ENCODE results near the gene FIBCD1. TPM values are rescaled to one million over a fixed set of nuclear protein-coding genes. Genes with fewer than 3 reads are reported as not detected.
"Not testable (repeated sequence)": the region's sequence is repeated elsewhere in the genome, so short reads cannot be mapped to it uniquely, and the experiment has no call there.

The FIBCD1 gene
- total RNA-seq, 1 donor from 2014 or later, result 0.20 TPM

DNA sequence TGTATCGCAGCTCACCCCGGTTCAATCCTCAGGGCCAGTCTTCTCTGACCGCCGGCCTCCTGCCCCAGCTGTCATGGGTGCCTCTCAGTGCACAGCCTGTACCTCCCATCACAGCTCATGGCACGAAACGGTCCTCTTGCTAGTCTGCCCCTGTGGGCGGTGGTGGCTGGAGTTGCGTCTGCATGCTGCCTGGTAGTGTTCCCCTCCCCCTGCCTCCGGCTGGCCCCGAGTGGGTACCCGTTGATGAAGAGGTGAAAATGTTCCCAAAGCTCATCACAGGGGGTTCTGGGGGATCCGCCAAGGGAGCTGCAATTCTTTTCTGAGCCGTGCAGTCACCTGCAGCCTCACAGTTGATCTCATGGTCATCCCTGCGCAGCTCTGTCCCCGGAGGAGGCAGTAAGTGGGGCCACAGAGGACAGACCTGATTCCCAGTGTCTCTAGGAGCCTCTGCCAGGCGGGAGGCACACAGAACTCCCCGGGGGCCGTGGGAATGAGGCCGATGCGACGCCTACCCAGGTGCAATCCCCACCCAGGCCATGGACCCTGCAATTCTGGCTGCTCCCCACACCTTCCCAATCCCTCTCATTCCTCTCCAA, 34.7 kb upstream of the FIBCD1 start:
- ATAC-seq, result no peak

DNA sequence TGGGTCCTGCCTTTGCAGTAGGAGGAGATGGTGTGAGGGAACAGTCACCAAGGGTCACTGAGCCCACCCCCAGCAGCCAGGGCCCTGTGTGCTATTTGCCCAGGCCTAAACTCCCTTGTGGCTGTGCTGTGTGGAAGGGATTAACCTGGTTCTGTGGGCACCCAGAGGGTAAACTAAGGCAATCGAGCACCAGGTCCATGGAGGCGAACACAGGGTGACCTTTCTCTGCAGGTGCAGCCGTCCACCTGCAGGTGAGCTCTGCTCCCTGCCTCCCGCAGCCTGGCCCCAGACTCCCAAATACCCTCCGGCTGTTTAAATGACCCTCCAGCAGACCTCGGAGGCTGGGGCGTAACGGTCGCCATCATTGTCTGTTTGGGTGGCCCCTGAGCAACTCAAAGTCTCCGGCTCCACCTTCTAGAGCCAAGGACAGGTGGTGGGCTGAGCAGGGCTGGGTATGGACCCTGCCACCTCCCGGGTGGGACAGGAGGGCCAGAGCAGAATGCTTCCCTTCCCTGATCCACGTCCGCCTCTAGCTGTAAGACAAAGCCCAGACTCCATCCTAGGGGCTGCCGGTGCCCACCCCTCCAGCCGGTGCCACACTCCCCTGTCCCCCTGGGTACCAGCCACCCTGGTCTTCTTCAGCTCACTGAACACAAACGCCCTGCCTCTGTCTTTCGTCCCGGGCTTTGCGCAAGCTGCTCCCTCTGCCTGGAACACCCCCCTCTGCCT, 34.1 kb upstream of the FIBCD1 start:
- no peak for ATAC-seq

GRCh38 chr9:130972277-130972956, 33.4 kb upstream of the FIBCD1 start:
- ATAC-seq, result no peak

DNA sequence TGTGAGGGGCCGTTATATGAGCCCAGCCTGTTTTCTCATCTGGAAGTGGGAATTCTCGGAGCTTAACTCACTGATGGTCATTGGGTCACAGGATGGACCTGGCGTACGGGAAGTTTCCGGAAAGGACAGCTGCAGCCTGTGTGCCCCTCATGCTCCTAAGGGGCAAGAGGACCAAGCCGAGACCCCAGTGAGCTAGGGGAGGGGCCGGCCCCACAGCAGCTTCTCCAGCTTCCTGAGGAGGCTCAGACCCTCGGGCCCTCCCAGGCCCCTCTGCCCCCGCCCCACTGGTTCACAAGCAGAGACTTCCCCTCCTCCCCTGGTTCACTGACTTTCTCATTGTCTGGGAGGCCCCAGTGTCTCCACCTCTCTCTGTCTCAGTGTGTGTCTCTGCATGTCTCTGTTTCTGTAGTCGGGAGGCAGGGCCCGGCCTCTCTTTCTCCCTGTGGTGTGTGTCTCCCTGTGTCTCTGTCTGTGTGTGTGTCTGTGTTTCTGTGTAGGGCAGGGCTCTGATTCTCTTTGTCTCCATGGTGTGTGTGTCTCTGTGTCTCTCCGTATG, 32.3 kb upstream of the FIBCD1 start:
- no peak for ATAC-seq

GRCh38 chr9:130970855-130971254, 31.8 kb upstream of the FIBCD1 start:
- ATAC-seq, result no peak

DNA sequence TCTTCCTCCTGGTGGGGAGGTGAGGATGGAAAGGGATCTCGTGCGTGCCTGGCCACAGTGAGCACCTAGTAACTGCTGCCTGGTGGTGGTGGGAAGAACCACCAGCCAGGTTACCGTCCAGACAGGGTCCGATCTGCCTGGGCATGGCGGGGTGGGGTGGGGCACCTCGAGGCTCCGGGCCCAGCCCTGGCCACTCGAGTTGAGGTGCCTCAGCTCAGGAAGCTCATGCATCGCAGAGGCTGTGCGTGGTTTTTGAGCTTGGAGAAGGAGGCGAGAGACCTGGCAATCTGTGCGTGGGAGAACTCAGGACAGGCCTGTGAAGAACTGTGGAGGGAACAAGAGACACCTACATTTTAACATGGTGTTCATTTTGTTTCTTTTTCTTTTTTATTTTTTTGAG, 31.0 kb upstream of the FIBCD1 start:
- ATAC-seq, result peak; percentile 17

- no peak for ATAC-seq
Measured at GRCh38 chr9:130965680-130966079, 26.6 kb upstream of the FIBCD1 start.

GRCh38 chr9:130963916-130964315, 24.9 kb upstream of the FIBCD1 start:
- no peak for ATAC-seq

DNA sequence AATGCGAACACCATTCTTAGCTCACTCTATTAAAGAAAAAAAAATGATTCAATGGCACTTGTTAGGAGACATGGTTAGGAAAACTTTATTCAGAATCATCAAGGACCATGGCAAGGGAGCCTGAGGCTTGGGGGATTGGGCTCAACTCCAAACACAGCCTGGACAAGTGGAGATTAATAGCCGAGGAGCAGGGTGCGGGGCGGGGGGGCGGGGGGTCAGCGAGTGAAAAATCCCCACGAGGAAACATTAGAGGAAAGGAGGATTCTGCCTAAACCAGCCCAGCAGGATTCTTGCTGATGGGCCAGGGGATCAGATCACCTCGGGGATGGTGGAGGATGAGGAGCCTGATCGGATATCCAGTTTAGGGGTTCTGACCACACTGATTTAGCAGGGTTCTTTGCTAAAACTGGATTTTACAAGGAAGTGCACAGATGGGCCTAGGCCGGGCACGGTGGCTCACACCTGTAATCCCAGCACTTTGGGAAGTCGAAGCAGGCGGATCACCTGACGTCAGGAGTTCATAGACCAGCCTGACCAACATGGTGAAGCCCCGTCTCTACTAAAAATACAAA, 24.4 kb upstream of the FIBCD1 start:
- no peak for ATAC-seq

DNA sequence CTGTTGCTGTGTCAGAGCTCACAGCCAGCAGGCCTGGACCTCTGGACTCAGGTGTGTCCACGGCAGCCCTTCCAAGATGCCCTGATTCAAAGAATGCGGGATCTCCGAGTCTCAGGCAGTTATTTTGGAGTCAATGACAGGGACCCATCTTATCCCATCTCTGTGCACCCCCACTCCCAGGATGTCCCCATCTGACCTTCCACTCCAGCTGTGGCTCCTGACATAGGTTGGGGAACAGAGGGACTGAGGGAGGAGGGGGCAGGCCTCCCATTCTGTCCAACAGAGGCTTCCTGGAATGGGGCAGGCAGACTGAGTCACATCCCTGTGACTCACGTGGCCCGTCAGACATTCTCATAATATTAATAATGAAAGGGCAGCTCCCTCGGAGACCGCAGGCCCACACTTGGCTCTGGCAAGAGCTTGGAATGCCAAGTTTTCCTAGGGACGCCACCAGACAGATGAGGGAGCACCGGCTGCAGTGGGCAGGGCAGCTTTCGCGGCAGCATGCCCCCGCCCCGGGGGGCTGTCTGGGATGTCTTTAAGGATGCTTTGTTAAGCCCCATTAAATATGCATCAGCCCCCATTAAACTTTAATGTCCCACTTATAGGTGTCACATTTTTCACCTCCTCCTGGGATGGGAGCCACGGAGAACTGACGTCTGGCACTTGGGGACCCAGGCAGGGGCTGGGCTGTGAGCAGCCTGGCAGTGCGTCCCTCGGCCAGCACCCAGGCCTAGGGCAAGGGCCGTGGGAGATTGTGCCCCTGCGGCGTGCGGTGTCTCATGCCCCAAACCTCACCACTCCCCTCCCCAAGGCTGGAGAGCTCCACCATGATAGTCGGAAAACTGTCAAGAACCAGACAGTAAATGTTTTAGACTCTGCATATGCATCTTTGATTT, 23.6 kb upstream of the FIBCD1 start:
- peak; percentile 94 for ATAC-seq

DNA sequence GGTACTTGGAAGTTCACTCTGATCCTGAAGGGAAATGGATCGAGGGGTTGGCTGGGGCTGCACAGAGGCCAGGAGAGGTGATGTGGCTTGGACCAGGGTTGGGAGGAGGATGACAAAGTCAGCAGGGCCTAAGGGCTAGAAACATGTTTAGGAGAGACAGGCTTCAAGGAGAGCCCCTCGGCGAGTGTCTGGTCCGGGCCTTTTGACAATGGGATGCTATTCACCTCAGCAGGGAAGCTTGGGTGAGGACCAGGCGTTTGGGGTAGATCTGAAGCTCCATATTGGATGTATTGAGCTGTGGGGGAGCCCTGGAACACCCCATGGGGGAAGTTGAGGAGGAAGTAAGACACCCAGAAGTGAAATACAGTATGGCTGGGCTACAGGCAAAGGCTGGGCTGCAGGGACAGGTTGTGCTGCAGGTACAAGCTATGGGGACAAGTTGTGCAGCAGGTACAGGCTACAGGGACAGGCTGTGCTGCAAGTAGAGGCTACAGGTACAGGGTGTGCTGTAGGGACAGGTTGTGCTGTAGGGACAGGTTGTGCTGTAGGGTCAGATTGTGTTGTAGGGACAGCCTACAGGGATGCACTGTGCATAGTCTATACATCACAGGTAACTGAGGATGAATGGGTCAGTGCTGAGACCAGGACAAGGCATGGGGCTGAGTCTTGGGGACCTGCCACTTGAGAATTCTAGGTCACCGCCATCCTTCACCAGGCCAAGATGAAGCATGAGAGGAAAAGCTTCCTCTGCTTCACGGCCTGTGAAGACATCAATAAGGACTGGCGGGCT, 22.7 kb upstream of the FIBCD1 start:
- ATAC-seq, result peak; percentile 23

- ATAC-seq, result no peak
Measured at GRCh38 chr9:130960522-130961378, 21.7 kb upstream of the FIBCD1 start.

GRCh38 chr9:130959809-130960334, 20.8 kb upstream of the FIBCD1 start:
- no peak for ATAC-seq

- ATAC-seq, result not testable (repeated sequence)
Measured at GRCh38 chr9:130958564-130958963, 19.5 kb upstream of the FIBCD1 start.

DNA sequence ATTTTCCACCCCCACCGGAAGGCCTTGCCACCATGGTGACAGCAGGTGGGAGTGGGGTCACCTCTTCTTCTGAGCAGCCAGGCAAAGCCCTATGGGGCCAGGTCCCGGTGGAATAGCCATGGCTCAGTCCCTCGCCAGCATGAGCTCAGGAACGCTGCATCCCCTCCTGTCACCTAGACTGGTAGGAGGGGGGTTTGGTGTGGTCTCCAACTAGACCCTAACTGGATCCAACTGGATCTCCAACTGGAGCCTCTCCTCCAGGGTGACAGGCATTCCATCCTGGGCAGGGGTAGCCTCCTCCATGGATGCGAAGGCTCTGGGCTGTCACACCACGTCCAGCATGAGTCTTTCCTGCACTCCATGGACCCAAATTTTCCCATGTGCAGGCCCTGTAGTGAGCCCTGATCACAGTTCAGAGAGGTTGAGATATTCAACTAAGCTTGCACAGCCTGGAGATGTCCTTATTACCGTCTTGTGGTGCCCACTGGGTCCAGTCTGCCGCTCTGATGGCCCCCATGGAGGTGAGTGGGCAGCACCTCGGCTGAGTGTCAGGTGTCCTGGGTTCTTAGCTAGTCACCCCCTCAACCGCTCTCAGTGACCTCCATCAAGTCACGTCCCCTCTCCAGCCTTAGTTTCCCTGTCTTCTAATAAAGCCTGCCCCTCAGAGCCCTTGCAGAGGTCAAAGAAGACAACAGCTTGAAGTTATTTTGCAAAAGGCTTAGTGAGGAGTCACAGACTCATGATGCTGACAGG, 18.6 kb upstream of the FIBCD1 start:
- ATAC-seq, result no peak

- no peak for ATAC-seq
Measured at GRCh38 chr9:130956636-130957450, 17.8 kb upstream of the FIBCD1 start.

DNA sequence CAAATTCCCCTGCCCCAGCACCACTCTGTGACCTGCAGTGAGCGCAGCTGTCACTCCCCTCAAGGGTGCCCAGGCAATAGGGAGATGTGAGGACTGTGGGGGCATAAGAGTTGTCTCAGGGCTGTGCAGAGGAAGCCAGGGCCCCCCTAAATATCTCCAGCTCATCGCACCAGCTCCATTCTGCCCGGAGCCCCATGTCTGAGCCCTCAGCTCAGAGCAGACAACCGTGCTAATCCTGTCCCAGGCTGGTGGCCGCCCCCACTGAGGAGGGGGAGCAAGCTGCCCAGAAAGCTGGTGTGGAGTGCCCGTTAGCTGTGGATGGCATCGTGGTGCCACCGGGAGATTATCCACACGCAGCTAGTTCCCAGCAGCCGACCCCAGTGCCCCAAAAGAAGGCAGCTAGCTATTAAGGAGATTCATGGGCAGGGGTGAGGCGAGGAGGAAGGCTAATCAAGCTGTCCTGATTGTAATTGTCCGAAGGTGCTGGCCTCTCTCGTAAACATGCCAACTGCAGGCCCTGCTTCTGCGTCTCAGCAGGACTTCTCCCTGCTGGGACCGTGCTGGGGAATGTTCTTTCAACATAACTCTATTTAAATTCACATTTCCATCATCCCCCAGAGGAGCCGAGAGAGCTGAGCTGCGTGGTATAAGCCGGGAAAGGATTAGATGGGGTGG, 17.0 kb upstream of the FIBCD1 start:
- ATAC-seq, result no peak

DNA sequence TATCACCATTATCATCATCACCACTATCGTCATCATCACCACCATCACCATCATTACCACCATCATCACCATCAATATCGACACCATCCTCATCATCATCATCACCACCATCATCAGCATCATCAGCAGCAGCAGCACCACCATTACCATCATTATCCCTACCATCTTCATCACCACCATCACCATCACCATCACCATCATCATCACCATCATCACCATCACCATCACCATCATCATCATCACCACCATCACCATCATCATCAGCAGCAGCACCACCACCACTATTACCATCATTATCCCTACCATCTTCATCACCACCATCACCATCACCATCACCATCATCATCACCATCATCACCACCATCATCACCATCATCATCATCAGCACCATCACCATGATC, 15.9 kb upstream of the FIBCD1 start:
- not testable (repeated sequence) for ATAC-seq

All from esophagus mucosa (tissue), 1 donor.